ENCODE measurements around the gene RBM33.

RBM33 gene

DNA sequence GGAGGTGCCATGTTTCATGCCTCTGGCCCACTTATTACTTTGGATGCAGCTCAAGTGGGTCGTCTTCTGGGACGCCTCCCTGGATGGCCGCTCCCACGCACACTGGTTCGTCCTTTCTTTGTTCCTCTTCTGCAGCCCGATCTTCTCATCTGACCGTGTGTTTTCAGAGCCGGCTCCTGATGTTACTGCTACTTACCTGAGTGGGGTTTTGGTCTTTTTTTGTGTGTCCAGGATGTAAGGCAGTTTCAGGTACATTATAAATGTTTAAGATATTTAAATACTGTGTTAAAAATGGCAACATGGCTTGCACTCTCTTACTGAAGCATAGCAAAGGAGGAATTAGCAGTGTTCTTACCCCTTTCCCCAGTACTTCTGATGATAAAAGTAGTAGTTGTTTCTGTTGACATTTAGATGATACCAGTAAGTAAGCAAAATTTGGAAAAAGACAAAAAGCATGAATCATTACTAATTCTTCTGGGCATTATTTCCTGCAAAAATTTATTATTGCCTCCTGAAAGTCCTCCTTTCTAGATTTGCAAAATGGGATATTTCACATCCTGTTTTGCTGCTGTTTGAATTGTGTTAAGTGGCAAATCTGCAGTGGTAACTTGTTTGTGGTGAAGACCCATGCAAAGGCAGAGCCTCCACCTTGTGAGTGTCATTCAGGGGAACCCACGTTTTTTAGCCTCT, 108.4 kb downstream of the RBM33 start:
- ATAC-seq (replicated peaks; ENCODE audit: extremely low read depth, poor library complexity, severe bottlenecking) (no peak), DNase-seq (ENCODE audit: low spot score in 2 of 2) (no peak)
- H3K27ac Mint-ChIP-seq (ENCODE audit: low read depth), result peak overlapping the region; percentile 78
- H3K4me1 Mint-ChIP-seq, result peaks cover 70% of the 10 kb centered on the region
- H3K4me3 Mint-ChIP-seq, result no peak overlapping the region
- peaks cover 15% of the 10 kb centered on the region for H3K36me3 Mint-ChIP-seq (ENCODE audit: insufficient read depth)
- H3K9me3 Mint-ChIP-seq, result no peaks in the 10 kb centered on the region
- no peaks in the 10 kb centered on the region for H3K27me3 Mint-ChIP-seq

DNA sequence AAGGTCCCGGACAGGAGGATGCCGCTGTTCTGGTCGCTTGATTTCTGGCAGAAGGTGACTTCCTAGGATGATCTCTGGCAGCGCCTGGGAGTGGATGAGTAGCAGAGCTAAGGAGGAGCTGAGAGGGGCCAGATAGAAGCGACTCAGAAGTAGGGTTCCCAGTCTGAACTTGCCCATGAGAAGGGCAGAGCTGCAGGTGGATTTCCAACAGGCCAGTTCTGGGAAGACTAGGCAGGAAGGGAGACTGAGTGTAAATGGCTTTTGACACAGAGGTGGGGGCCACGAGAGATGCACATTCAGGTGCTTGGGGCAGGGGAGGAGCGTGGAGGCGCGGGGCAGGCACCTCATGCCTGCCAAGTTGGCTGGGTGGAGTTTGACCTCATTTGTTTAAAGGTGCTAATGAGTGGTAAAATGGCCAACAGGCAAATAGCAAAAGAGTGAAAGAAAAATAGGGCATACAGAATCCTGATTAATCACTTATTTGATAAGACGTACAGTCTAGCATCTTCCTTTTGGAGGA, 109.0 kb downstream of the RBM33 start:
- ATAC-seq (replicated peaks; ENCODE audit: extremely low read depth, poor library complexity, severe bottlenecking), result no peak
- no peaks in the 10 kb centered on the region for H3K9me3 Mint-ChIP-seq
- no peaks in the 10 kb centered on the region for H3K27me3 Mint-ChIP-seq
- peaks cover 13% of the 10 kb centered on the region for H3K36me3 Mint-ChIP-seq (ENCODE audit: insufficient read depth)
- H3K4me3 Mint-ChIP-seq, result no peak overlapping the region
- no peak for DNase-seq (ENCODE audit: low spot score in 2 of 2)
- peaks cover 64% of the 10 kb centered on the region for H3K4me1 Mint-ChIP-seq
- peak overlapping the region; percentile 78 for H3K27ac Mint-ChIP-seq (ENCODE audit: low read depth)

DNA sequence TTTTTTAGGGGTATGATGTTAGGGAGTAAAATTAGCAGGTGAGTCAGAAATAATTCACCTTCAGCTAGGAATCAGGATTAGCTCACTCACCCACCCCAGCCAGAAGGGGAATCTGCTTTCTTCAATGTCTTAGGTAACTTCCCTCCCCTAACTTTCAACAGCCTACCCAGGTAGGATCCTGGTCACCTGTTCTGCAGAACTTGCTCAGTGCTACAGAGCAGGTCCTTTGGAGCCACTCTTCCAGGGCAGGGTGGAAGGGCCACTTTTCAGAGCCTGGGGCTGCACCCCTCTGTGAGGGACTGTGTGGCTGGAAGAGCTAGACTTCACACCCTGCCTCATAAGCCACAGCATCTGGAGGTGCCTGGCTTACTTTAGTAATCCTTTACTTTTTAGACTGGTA, 109.7 kb downstream of the RBM33 start:
- Mint-ChIP-seq H3K27ac (ENCODE audit: low read depth) (peak overlapping the region; percentile 78), H3K36me3 (ENCODE audit: insufficient read depth) (peaks cover 13% of the 10 kb centered on the region), H3K27me3 (no peaks in the 10 kb centered on the region), H3K9me3 (no peaks in the 10 kb centered on the region), H3K4me3 (no peak overlapping the region), H3K4me1 (peaks cover 59% of the 10 kb centered on the region)
- DNase-seq (ENCODE audit: low spot score in 2 of 2), result no peak
- no peak for ATAC-seq (replicated peaks; ENCODE audit: extremely low read depth, poor library complexity, severe bottlenecking)

DNA sequence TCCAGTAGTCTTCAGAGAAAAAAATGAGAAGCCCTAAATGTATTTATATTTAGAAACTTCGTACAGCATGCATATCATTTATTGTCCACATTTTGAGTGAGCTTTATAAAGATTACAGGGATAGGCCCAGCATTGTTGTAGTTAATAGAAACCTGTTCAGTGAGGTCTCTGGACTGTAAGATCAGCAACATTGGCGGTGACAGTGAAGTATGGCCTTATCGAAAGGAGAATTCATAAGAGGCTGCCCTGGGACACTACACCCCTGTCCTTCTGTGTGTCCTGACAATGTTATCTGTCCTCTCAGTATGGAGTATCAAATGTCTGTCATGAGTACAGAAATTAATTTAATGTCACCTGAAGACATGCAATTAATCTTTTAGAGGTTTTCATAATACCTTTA, 110.6 kb downstream of the RBM33 start:
- H3K4me3 Mint-ChIP-seq, result no peak overlapping the region
- H3K36me3 Mint-ChIP-seq (ENCODE audit: insufficient read depth), result peaks cover 12% of the 10 kb centered on the region
- H3K9me3 Mint-ChIP-seq, result no peaks in the 10 kb centered on the region

DNA sequence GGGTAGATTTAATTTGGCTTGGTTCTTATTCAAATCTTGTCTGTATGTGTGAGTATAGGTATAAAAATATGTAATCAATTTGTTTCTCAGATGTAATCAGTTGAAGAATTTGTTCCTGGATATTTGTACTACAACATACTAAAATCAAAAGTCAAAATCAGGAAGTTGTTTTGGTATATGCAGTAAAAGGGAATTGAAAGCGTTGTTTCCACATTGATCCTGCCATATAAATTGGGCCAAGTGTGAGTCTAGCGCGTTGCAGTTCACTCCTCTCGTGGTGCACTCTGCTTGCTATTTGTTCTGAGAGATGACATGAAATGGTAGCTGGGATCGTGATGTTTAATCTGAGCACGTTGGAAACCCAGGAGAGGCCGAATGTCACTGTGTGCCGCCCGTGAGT, 111.9 kb downstream of the RBM33 start:
- ATAC-seq (replicated peaks; ENCODE audit: extremely low read depth, poor library complexity, severe bottlenecking) (no peak), DNase-seq (ENCODE audit: low spot score in 2 of 2) (no peak)
- Mint-ChIP-seq H3K4me1 (peaks cover 53% of the 10 kb centered on the region), H3K36me3 (ENCODE audit: insufficient read depth) (peaks cover 13% of the 10 kb centered on the region), H3K27ac (ENCODE audit: low read depth) (no peak overlapping the region), H3K9me3 (no peaks in the 10 kb centered on the region), H3K4me3 (no peak overlapping the region), H3K27me3 (no peaks in the 10 kb centered on the region)

More for the DNA sequence above, 110.6 kb downstream of the RBM33 start:
- peaks cover 50% of the 10 kb centered on the region for H3K4me1 Mint-ChIP-seq
- DNase-seq (ENCODE audit: low spot score in 2 of 2) (no peak), ATAC-seq (replicated peaks; ENCODE audit: extremely low read depth, poor library complexity, severe bottlenecking) (no peak)
- peak overlapping the region; percentile 78 for H3K27ac Mint-ChIP-seq (ENCODE audit: low read depth)
- no peaks in the 10 kb centered on the region for H3K27me3 Mint-ChIP-seq

DNA sequence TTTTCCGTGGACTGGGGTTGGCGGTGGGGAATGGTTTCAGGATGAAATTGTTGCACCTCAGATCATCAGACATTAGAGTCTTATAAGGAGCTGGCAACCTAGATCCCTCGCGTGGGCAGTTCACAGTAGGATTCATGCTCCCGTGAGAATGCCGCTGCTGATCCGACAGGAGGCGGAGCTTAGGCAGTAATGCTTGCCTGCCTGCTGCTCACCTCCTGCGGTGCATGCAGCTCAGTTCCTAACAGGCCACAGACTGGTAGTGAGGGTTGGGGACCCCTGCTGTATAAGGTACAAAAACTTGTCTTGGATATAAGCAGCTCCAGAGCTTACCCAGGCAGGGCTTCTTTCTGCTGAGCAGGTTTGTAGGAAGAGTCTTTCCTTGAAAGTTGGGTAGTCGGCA, 113.9 kb downstream of the RBM33 start:
- H3K4me3 Mint-ChIP-seq, result no peak overlapping the region
- H3K27me3 Mint-ChIP-seq, result no peaks in the 10 kb centered on the region
- peaks cover 10% of the 10 kb centered on the region for H3K36me3 Mint-ChIP-seq (ENCODE audit: insufficient read depth)
- no peak overlapping the region for H3K27ac Mint-ChIP-seq (ENCODE audit: low read depth)
- no peaks in the 10 kb centered on the region for H3K9me3 Mint-ChIP-seq
- DNase-seq (ENCODE audit: low spot score in 2 of 2) (no peak), ATAC-seq (replicated peaks; ENCODE audit: extremely low read depth, poor library complexity, severe bottlenecking) (no peak)
- peaks cover 53% of the 10 kb centered on the region for H3K4me1 Mint-ChIP-seq

DNA sequence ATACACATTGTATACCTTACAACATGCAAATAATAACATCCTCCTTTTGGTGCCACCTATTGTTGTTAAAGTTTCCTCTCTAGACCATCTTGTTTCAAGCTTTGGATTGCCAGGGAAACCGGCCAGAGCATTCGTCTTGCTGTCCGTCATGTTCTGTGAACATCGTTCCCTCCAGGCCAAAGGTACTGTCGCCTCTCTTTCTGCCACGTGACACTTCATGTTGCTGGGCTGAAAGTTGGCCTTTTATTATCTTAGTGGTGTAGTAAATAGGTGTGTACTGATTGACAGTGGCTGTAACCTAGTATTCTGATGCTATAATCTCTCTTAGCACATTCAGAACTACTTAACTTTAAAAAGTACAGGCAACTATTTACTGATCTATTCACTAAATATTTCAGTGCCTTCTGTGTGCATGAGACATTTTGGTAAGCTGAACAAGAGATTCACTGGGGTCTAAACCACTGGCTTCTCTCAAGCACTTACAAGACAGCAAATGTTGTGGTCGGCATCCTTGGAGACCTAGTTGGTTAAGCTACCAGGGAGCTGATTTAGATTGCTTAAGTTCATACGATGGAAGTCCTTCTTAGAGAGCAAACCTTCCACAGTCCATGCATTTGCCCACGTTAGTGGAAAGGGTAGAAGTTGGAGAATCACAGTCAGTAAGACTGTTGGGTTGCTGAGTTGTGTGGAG, 115.4 kb downstream of the RBM33 start:
- Mint-ChIP-seq H3K9me3 (no peaks in the 10 kb centered on the region), H3K4me3 (no peak overlapping the region), H3K36me3 (ENCODE audit: insufficient read depth) (peaks cover 11% of the 10 kb centered on the region), H3K27me3 (no peaks in the 10 kb centered on the region), H3K27ac (ENCODE audit: low read depth) (no peak overlapping the region), H3K4me1 (peaks cover 53% of the 10 kb centered on the region)
- no peak for ATAC-seq (replicated peaks; ENCODE audit: extremely low read depth, poor library complexity, severe bottlenecking)
- no peak for DNase-seq (ENCODE audit: low spot score in 2 of 2)

DNA sequence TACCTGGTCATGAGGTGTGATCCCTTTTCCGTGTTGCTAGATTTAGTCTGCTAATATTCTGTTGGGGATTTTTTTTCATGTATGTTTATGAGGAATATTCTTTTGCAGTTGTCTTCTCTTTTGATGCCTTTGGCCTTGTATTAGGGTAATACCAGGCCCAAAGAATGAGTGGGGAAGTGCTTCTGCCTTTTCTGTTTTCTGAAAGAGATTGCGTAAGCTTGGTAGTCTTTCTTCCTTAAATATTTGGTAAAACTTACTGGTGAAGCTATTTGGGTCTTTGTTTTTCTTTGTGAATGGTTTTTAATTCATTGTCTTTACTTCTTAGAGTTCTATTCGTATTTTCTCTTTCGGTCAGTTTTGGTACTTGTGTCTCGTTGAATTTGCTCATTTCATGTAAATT, 116.7 kb downstream of the RBM33 start:
- H3K27me3 Mint-ChIP-seq, result no peaks in the 10 kb centered on the region
- H3K27ac Mint-ChIP-seq (ENCODE audit: low read depth), result peak overlapping the region; percentile 63
- DNase-seq (ENCODE audit: low spot score in 2 of 2) (no peak), ATAC-seq (replicated peaks; ENCODE audit: extremely low read depth, poor library complexity, severe bottlenecking) (no peak)
- no peaks in the 10 kb centered on the region for H3K9me3 Mint-ChIP-seq
- peaks cover 17% of the 10 kb centered on the region for H3K36me3 Mint-ChIP-seq (ENCODE audit: insufficient read depth)
- H3K4me1 Mint-ChIP-seq, result peaks cover 47% of the 10 kb centered on the region
- H3K4me3 Mint-ChIP-seq, result no peak overlapping the region

DNA sequence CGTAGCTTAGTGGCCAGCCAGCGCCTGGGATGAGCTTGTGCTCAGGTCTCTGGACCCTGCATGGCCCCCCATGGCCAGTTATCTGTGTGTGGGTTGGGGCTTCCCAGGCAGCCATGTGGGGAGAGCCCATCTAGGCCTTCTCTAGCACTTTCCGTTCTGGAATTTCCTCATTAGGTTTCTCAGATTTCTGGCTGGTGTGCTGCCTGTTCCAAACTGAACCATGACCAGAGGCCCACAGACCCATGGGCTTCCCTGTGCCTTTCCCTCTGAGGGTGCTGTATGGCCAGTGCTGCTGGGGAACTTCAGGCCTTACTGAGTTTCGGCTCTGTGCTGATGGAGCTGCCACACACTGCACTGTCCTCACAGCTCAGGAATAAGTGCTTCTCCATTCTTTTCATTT, 117.6 kb downstream of the RBM33 start:
- Mint-ChIP-seq H3K9me3 (no peaks in the 10 kb centered on the region), H3K4me3 (no peak overlapping the region), H3K4me1 (peaks cover 47% of the 10 kb centered on the region), H3K27me3 (no peaks in the 10 kb centered on the region), H3K27ac (ENCODE audit: low read depth) (peak overlapping the region; percentile 76), H3K36me3 (ENCODE audit: insufficient read depth) (peaks cover 20% of the 10 kb centered on the region)
- no peak for ATAC-seq (replicated peaks; ENCODE audit: extremely low read depth, poor library complexity, severe bottlenecking)
- DNase-seq (ENCODE audit: low spot score in 2 of 2), result no peak

DNA sequence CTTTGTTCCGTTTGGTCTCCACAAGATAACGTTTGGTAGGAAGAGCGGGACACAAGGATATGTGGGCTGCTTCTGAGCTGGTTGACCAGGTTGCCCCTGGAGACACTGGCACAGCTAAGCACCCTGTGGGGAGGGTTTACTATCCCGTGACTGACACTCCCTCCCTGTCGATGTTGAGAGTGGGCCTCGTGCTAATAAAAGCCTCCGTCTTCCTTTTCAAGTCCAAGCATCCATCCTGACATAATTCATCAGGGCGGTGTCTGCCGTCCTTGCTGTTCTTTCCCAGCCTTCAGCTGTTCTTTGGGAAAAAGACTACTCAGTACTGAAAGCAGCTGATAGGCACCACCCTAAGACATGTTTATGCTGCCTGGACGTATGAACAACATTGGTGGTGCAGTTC, 118.2 kb downstream of the RBM33 start:
- ATAC-seq (replicated peaks; ENCODE audit: extremely low read depth, poor library complexity, severe bottlenecking), result no peak
- Mint-ChIP-seq H3K4me3 (peak overlapping the region; percentile 67), H3K4me1 (peaks cover 47% of the 10 kb centered on the region), H3K9me3 (no peaks in the 10 kb centered on the region), H3K27ac (ENCODE audit: low read depth) (peak overlapping the region; percentile 76), H3K36me3 (ENCODE audit: insufficient read depth) (peaks cover 26% of the 10 kb centered on the region), H3K27me3 (no peaks in the 10 kb centered on the region)
- no peak for DNase-seq (ENCODE audit: low spot score in 2 of 2)

DNA sequence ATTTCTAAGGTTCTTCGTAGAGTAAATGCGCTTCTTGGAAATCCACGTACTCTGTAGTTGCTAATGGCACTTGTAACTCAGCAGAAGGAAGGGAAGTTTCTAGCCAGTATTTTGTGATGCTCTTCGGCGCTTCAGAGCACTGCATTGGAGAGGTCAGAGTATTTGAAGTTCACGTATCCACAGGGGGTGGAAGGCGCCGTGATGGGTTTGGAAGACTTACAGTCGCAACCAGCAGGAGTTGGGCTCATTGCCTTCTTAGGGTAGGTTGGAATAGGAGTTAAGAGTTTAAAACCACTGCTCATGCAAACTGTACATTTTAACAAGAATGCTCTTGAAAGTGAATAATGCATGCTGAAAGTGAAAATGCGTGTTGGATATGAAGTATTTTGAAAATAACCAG, 118.7 kb downstream of the RBM33 start:
- peaks cover 48% of the 10 kb centered on the region for H3K4me1 Mint-ChIP-seq
- H3K27me3 Mint-ChIP-seq, result no peaks in the 10 kb centered on the region
- ATAC-seq (replicated peaks; ENCODE audit: extremely low read depth, poor library complexity, severe bottlenecking) (no peak), DNase-seq (ENCODE audit: low spot score in 2 of 2) (no peak)
- H3K27ac Mint-ChIP-seq (ENCODE audit: low read depth), result peak overlapping the region; percentile 76
- H3K4me3 Mint-ChIP-seq, result peak overlapping the region; percentile 67
- no peaks in the 10 kb centered on the region for H3K9me3 Mint-ChIP-seq
- H3K36me3 Mint-ChIP-seq (ENCODE audit: insufficient read depth), result peaks cover 26% of the 10 kb centered on the region

DNA sequence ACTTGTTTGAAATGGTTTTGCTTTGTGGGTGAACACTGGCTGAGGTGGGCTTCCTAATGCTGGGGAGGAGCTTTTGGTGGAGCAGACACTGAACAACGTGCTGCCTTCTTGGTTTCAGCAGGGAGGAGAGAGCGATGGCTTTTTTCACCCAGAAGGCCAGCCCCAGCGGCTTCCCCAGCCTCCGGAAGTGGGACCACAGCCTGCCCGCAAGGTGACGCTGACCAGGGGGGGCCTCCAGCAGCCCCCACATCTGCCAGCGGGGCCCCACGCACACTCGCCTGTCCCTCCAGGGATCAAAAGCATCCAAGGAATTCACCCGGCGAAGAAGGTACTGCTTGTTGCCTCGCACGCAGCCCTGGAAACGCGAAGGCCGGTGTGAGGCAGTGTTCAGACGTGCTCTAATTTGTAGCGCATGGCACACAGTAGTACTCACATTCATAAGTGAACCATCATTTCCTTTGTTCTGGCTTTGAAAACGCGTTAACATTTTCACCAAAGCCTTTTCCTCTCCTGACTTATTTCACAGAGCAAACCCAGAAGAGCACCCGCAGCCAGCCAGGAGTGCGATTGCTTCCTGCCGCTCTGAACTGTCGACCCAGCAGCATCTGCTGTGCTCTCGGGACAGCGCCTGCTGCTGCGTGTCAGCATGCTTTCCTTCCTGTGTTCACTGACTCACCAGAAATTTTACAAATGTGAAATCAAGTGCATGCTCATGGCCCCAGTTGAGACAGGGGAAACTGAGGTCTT, 119.4 kb downstream of the RBM33 start:
- H3K4me3 Mint-ChIP-seq, result peak overlapping the region; percentile 67
- H3K36me3 Mint-ChIP-seq (ENCODE audit: insufficient read depth), result peaks cover 27% of the 10 kb centered on the region
- ATAC-seq (replicated peaks; ENCODE audit: extremely low read depth, poor library complexity, severe bottlenecking) (peak; percentile 81), DNase-seq (ENCODE audit: low spot score in 2 of 2) (peak; percentile 31 to 33)
- H3K27ac Mint-ChIP-seq (ENCODE audit: low read depth), result peak overlapping the region; percentile 76
- no peaks in the 10 kb centered on the region for H3K9me3 Mint-ChIP-seq
- H3K4me1 Mint-ChIP-seq, result peaks cover 52% of the 10 kb centered on the region
- no peaks in the 10 kb centered on the region for H3K27me3 Mint-ChIP-seq

Data from central memory CD8-positive, alpha-beta T cell (primary cell).